DOHH2 (cell line): Measurements from ENCODE around the gene APOC1.

ENCODE experiments used
- H3F3A ChIP-seq: fragments of 200-600 bp; sonication (generic), shearing (Covaris generic); 2 replicates; pipeline ENCODE4 v1.6.0; 2016; ENCODE audit warnings: antibody characterized with exemption, mild to moderate bottlenecking; ENCODE audit not compliant: control insufficient read depth, insufficient read depth
- H3K27ac ChIP-seq: fragments of 200-600 bp; sonication (generic); 2 replicates; pipeline ENCODE4 v1.5.1; 2014; ENCODE audit warnings: low read depth, mild to moderate bottlenecking, low read length, moderate library complexity
- H3K27me3 ChIP-seq: fragments of 200-600 bp; sonication (generic); 2 replicates; pipeline ENCODE4 v1.6.1; 2014; ENCODE audit warnings: mild to moderate bottlenecking, low read length, mixed read lengths; ENCODE audit not compliant: control insufficient read depth
- H3K36me3 ChIP-seq: fragments of 200-600 bp; sonication (generic); 2 replicates; pipeline ENCODE4 v1.6.1; 2014; ENCODE audit warnings: mild to moderate bottlenecking, low read length, moderate library complexity, mixed read lengths; ENCODE audit not compliant: control insufficient read depth
- H3K4me1 ChIP-seq: fragments of 200-600 bp; sonication (generic); 2 replicates; pipeline ENCODE4 v1.6.1; 2014; ENCODE audit warnings: mild to moderate bottlenecking, low read length, mixed read lengths; ENCODE audit not compliant: control insufficient read depth
- H3K4me2 ChIP-seq: fragments of 200-600 bp; sonication (generic); 2 replicates; pipeline ENCODE4 v1.6.0; 2014; ENCODE audit warnings: mild to moderate bottlenecking, low read length, moderate library complexity
- H3K4me3 ChIP-seq: fragments of 200-600 bp; sonication (generic); 2 replicates; pipeline ENCODE4 v1.5.1; 2014; ENCODE audit warnings: mild to moderate bottlenecking, low read length, mixed read lengths
- H3K79me2 ChIP-seq: fragments of 200-600 bp; sonication (generic); 2 replicates; pipeline ENCODE4 v1.6.1; 2014; ENCODE audit warnings: mild to moderate bottlenecking, low read length, mixed read lengths; ENCODE audit not compliant: control insufficient read depth
- H3K9me2 ChIP-seq: fragments of 200-600 bp; sonication (generic); replicated peaks from 2 replicates; pipeline ENCODE4 v1.6.1; 2014; ENCODE audit warnings: mild to moderate bottlenecking, low read length, mixed read lengths; ENCODE audit not compliant: control insufficient read depth
- H3K9me3 ChIP-seq: fragments of 200-600 bp; sonication (generic); 2 replicates; pipeline ENCODE4 v1.6.1; 2014; ENCODE audit warnings: antibody characterized with exemption, low read length, mixed read lengths; ENCODE audit not compliant: control insufficient read depth, insufficient read depth
- H4K20me1 ChIP-seq: fragments of 200-600 bp; sonication (generic); 2 replicates; pipeline ENCODE4 v1.6.0; 2014; ENCODE audit warnings: low read depth, mild to moderate bottlenecking, antibody characterized with exemption, low read length, moderate library complexity; ENCODE audit not compliant: control insufficient read depth, insufficient read depth
- EZH2phosphoT487 ChIP-seq: fragments of 200-600 bp; sonication (generic); IDR thresholded peaks from 2 replicates; pipeline ENCODE4 v1.6.1; 2017; ENCODE audit warnings: borderline replicate concordance, mild to moderate bottlenecking, antibody characterized with exemption, low read length, moderate library complexity, mixed read lengths
- TF ChIP-seq, protein P1 (sequence below): fragments of 200-600 bp; sonication (generic); IDR thresholded peaks from one replicate; pipeline ENCODE4 v1.5.1; 2014; ENCODE audit warnings: antibody characterized with exemption, mild to moderate bottlenecking, low read depth, low read length; ENCODE audit not compliant: poor library complexity, severe bottlenecking

APOC1 gene

DNA sequence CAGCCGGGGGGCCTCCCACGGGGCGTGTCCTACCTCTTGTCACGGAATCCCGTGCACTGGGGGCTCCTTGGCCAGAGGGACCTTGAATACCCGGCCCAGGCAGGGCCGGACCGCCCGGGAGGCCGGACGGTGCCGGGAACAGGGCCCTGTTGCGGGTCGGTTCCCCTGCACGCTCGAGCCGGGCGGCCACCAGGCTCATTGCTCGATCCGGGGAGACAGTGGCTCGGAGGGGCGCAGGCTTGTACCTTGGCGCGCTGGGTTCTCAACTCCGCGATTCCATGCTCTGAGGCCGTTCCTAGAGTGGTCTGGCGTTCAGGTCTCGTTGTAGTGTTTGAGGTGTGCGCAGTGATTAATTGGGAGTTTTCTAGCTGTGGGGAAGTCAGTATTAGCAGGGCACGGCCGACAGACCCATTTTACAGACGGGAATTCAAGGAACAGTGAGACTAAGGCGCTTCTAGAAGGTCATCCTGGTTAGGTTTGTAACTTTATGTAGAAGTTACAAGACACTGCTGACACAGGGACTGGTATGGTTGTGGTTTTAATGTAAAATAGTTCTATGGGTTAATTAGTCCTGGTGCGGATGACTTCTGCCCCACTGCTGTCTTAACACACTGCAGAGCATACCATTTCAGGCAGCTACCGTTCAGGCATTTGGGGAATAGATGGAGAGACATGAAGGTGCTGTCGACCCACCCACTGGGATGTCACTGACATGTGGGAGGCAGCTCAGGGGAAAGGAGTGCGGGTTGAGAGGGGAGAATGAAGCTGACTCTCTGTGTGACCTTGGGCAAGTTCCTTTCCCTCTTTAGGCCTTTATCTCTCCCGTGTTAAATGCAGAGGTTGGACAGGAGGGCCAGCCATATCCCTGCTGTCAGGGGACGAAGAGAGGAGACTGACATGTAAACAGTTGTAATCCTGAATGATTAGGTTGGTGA, 41.4 kb downstream of the APOC1 start:
- Histone ChIP-seq H3K36me3 (peaks cover 40% of the 10 kb centered on the region), H3K9me2 (no peaks in the 10 kb centered on the region), H3K4me3 (peak overlapping the region; percentile 97), H3F3A (no peaks in the 10 kb centered on the region; the same call in 1 of the 2 replicates), H3K79me2 (peaks cover 76% of the 10 kb centered on the region), H3K4me2 (peak overlapping the region; percentile 88), H3K27me3 (no peaks in the 10 kb centered on the region), H3K27ac (peak overlapping the region; percentile 55), H3K9me3 (no peaks in the 10 kb centered on the region), H4K20me1 (peaks cover 14% of the 10 kb centered on the region), H3K4me1 (peaks cover 60% of the 10 kb centered on the region)
- TF ChIP-seq, protein P1, sequence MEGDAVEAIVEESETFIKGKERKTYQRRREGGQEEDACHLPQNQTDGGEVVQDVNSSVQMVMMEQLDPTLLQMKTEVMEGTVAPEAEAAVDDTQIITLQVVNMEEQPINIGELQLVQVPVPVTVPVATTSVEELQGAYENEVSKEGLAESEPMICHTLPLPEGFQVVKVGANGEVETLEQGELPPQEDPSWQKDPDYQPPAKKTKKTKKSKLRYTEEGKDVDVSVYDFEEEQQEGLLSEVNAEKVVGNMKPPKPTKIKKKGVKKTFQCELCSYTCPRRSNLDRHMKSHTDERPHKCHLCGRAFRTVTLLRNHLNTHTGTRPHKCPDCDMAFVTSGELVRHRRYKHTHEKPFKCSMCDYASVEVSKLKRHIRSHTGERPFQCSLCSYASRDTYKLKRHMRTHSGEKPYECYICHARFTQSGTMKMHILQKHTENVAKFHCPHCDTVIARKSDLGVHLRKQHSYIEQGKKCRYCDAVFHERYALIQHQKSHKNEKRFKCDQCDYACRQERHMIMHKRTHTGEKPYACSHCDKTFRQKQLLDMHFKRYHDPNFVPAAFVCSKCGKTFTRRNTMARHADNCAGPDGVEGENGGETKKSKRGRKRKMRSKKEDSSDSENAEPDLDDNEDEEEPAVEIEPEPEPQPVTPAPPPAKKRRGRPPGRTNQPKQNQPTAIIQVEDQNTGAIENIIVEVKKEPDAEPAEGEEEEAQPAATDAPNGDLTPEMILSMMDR: no peak
- TF ChIP-seq EZH2phosphoT487: no peak

DNA sequence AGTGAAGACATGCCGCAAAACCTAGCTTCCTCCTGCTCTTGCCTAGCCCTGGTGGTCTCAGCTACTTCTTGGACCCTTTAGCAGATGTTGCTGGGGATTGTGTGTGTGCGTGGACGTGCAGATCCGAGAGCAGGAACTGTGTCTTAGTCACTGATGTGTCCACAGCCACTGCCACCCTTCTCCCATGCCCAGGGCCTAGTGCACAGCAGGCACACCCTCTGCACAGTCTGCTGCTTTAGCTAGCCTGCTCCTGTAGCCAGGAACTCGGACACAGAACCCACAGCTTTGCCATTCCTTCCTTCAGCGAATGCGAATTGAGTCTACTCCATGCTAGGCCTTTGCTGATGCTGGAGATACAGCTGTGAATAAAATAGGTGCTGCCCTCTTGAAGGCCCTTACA, 43.1 kb downstream of the APOC1 start:
- no peaks in the 10 kb centered on the region for H3K9me2 ChIP-seq
- no peaks in the 10 kb centered on the region for H3K9me3 ChIP-seq
- H3F3A ChIP-seq: no peaks in the 10 kb centered on the region; the same call in 1 of the 2 replicates
- peaks cover 94% of the 10 kb centered on the region for H3K79me2 ChIP-seq
- no peaks in the 10 kb centered on the region for H3K27me3 ChIP-seq
- peaks cover 55% of the 10 kb centered on the region for H3K36me3 ChIP-seq
- H3K4me1 ChIP-seq: peaks cover 74% of the 10 kb centered on the region
- peak overlapping the region; percentile 32 for H3K27ac ChIP-seq
- TF ChIP-seq EZH2phosphoT487: no peak
- TF ChIP-seq, protein P1: no peak
- H4K20me1 ChIP-seq: peaks cover 14% of the 10 kb centered on the region
- H3K4me3 ChIP-seq: peak overlapping the region; percentile 97
- peak overlapping the region; percentile 88 for H3K4me2 ChIP-seq

DNA sequence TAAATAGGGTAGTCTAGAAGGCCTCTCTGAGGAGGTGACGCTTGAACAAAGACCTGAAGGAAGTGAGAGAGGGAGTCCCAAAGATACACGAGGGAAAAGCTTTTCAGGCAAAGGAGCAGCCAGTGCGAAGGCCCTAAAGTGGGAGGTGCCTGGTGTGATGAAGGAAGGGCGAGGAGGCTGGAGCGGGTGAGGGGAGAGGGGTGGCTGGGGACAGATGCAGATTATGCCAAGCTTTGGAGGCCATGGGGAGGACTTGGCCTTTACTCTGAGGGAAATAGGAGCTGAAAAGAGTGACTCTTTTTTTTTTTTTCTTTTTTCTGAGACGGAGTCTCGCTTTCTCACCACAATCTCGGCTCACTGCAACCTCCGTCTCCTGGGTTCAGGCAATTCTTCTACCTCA, 43.7 kb downstream of the APOC1 start:
- Histone ChIP-seq H3K4me3 (peak overlapping the region; percentile 97), H3K9me3 (no peaks in the 10 kb centered on the region), H3K27ac (peak overlapping the region; percentile 32), H3K79me2 (peaks cover 95% of the 10 kb centered on the region), H3K4me2 (peak overlapping the region; percentile 88), H3K27me3 (no peaks in the 10 kb centered on the region), H3K36me3 (peaks cover 57% of the 10 kb centered on the region), H3K9me2 (no peaks in the 10 kb centered on the region), H4K20me1 (peaks cover 14% of the 10 kb centered on the region), H3K4me1 (peaks cover 74% of the 10 kb centered on the region), H3F3A (no peaks in the 10 kb centered on the region; the same call in 1 of the 2 replicates)
- TF ChIP-seq, protein P1: no peak
- no peak for TF ChIP-seq EZH2phosphoT487
